ENCODE data around the gene PIK3R5. TPM values are rescaled to one million over a fixed set of nuclear protein-coding genes. Genes with fewer than 3 reads are reported as not detected.

Gene PIK3R5
- total and polyA plus RNA-seq, 2 donors (not counting 3 experiments of a cell fraction or from before 2014, with no cell fraction given) = not detected

GRCh38 chr17:8836821-8837562, 128.5 kb downstream of the PIK3R5 start:
- no peak overlapping the region for H2AFZ ChIP-seq (ENCODE audit: low read depth, low read length)
- intact Hi-C loops (cut with micrococcal nuclease) = no loop called here
- DNase-seq (ENCODE audit: low read depth, low spot score) = no peak
- no peaks in the 10 kb centered on the region for H4K20me1 ChIP-seq (replicated peaks; ENCODE audit: control insufficient read depth, extremely low read depth, insufficient read depth, low read length)
- no peaks in the 10 kb centered on the region for H3K79me2 ChIP-seq (ENCODE audit: control insufficient read depth, insufficient read depth, low read length)
- dilution Hi-C loops (cut with MboI; ENCODE audit: extremely low pct_ligation_motif_present, low sequenced_read_pairs) = no loop called here
- no TSS peak for BruUV-seq (replicated peaks)
- TF ChIP-seq POLR2AphosphoS5 (IDR thresholded peaks at IDR 0.05; ENCODE audit: insufficient read depth, low read depth, low read length) = no peak
- TF ChIP-seq EZH2 (IDR thresholded peaks at IDR 0.05; ENCODE audit: borderline replicate concordance, low read depth, low read length, severe bottlenecking) = no peak
- no peak for TF ChIP-seq GATA2 (IDR thresholded peaks at IDR 0.05; ENCODE audit: insufficient read depth, insufficient read length, low read depth, low read length)
- TF ChIP-seq POLR2A (IDR thresholded peaks at IDR 0.05; ENCODE audit: low read depth, low read length) = no peak
- no peak for TF ChIP-seq FOS (IDR thresholded peaks at IDR 0.05; ENCODE audit: borderline replicate concordance, insufficient read depth, low read length)
- TF ChIP-seq, protein P1, sequence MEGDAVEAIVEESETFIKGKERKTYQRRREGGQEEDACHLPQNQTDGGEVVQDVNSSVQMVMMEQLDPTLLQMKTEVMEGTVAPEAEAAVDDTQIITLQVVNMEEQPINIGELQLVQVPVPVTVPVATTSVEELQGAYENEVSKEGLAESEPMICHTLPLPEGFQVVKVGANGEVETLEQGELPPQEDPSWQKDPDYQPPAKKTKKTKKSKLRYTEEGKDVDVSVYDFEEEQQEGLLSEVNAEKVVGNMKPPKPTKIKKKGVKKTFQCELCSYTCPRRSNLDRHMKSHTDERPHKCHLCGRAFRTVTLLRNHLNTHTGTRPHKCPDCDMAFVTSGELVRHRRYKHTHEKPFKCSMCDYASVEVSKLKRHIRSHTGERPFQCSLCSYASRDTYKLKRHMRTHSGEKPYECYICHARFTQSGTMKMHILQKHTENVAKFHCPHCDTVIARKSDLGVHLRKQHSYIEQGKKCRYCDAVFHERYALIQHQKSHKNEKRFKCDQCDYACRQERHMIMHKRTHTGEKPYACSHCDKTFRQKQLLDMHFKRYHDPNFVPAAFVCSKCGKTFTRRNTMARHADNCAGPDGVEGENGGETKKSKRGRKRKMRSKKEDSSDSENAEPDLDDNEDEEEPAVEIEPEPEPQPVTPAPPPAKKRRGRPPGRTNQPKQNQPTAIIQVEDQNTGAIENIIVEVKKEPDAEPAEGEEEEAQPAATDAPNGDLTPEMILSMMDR (IDR thresholded peaks at IDR 0.05; ENCODE audit: extremely low read depth in 1 of 2, insufficient read depth in 1 of 2, low read depth in 1 of 2, low read length in 2 of 2) = no peak
- TF ChIP-seq, protein P2, sequence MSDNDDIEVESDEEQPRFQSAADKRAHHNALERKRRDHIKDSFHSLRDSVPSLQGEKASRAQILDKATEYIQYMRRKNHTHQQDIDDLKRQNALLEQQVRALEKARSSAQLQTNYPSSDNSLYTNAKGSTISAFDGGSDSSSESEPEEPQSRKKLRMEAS (IDR thresholded peaks at IDR 0.05; ENCODE audit: insufficient read depth, insufficient read length) = no peak
- ChIA-PET POLR2A (no interaction called here), CTCF (interaction anchor here (1.1 kb wide), 1 partner anchor 10 kb away, joined by 3 read pairs; no protein-coding TSS in a partner anchor)
- H3K9ac ChIP-seq (replicated peaks; ENCODE audit: extremely low read depth, insufficient read depth, low read length) = no peak overlapping the region
- H3K27ac ChIP-seq (ENCODE audit: insufficient read depth, low read depth, low read length) = no peak overlapping the region
- no peaks in the 10 kb centered on the region for H3K27me3 ChIP-seq (ENCODE audit: control insufficient read depth in 2 of 2, insufficient read depth in 2 of 2, low read length in 2 of 2)
- H3K9me1 ChIP-seq (replicated peaks; ENCODE audit: control insufficient read depth, extremely low read depth, insufficient read depth, low read length) = no peaks in the 10 kb centered on the region
- H3K4me3 ChIP-seq (replicated peaks in 1 of 3; ENCODE audit: insufficient read depth in 1 of 3, low read depth in 1 of 3, low read length in 3 of 3) = no peak overlapping the region
- FAIRE-seq = no peak
- H3K36me3 ChIP-seq (ENCODE audit: control insufficient read depth in 2 of 2, extremely low read depth in 1 of 2, insufficient read depth in 2 of 2, low read length in 2 of 2) = no peaks in the 10 kb centered on the region
- H3K9me3 ChIP-seq (replicated peaks; ENCODE audit: control insufficient read depth, insufficient read depth, low read length) = no peaks in the 10 kb centered on the region
- H3K4me2 ChIP-seq (ENCODE audit: insufficient read depth, low read length) = no peak overlapping the region
- no peaks in the 10 kb centered on the region for H3K4me1 ChIP-seq (ENCODE audit: control insufficient read depth, extremely low read depth, insufficient read depth, low read length)

Measured in endothelial cell of umbilical vein (primary cell).